GM10266 (cell line): ENCODE measurements around the gene FBXO7.
A peak's percentile ranks its signal among the peaks of the same experiment; 100 is the strongest.

ENCODE experiments used
- DNase-seq: peaks from one replicate; pipeline ENCODE4 v3.0.0; 2012; ENCODE audit errors: extremely low spot score
- CTCF ChIP-seq: IDR thresholded peaks from 2 replicates; pipeline ENCODE4 v1.5.1; 2012; ENCODE audit warnings: mild to moderate bottlenecking, low read depth; ENCODE audit not compliant: control insufficient read depth, insufficient read depth; ENCODE audit errors: missing control alignments

FBXO7 gene

DNA sequence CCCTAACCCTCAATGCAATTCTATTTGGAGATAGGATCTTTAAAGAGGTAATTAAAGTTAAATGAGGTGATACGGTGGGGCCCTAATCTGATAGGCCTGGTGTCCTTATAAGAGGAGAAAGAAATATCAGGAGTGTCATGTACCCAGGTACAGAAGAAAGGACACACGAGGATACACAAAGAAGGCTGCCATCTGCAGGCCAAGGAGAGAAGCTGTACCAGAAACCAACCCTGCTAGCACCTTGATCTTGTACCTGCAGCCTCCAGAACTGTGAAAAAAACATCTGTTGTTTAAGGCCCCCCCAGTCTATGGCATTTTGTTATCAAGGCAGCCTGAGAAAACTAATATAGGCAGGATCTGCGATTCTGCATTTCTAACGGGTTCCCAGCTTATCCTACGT lies 44.2 kb downstream of the FBXO7 start:
- peak; percentile 40 for TF ChIP-seq CTCF
- DNase-seq = no peak

DNA sequence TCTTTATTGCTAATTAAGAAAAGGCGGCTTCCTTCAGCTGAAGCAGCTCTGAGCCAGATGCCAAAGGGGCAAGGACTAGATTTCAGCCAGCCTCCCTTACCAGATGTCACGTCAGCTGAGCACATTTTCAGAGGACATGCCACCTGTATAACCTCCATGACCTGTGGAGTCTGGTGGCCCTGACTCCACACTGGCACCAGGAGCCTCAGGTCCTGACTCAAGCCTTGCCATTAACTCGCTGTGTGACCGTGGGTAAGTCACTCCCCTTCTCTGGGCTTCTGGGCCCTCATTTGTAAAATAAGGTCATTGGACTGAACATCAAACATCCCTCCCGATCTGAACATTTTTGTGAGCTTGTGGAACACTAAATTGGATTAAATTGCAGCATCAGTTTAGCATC lies 46.0 kb downstream of the FBXO7 start:
- no peak for TF ChIP-seq CTCF
- no peak for DNase-seq

GRCh38 chr22:32522237-32522636 lies 47.6 kb downstream of the FBXO7 start:
- DNase-seq = no peak
- TF ChIP-seq CTCF = no peak

GRCh38 chr22:32527756-32528155 lies 53.1 kb downstream of the FBXO7 start:
- TF ChIP-seq CTCF = no peak
- DNase-seq = no peak

DNA sequence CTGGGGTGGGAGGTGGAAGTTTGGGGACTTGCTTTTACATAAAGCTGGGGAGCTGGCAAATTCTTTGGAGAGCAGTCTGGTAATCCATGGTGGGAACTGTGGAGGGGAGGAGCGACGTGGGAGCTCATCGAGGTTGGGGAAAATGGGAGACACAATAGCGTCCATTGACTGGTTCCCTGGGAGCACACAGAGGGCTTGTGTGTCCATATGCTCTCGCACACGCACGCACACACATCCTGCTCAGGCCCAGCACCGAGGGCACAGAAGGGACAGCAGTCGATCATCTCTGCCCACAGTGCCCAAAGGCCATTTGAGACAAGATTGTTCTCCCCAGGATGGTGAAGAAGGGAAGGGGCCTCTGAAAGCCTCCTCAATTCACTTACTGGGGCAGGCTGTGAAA lies 53.7 kb downstream of the FBXO7 start:
- DNase-seq = no peak
- no peak for TF ChIP-seq CTCF

DNA sequence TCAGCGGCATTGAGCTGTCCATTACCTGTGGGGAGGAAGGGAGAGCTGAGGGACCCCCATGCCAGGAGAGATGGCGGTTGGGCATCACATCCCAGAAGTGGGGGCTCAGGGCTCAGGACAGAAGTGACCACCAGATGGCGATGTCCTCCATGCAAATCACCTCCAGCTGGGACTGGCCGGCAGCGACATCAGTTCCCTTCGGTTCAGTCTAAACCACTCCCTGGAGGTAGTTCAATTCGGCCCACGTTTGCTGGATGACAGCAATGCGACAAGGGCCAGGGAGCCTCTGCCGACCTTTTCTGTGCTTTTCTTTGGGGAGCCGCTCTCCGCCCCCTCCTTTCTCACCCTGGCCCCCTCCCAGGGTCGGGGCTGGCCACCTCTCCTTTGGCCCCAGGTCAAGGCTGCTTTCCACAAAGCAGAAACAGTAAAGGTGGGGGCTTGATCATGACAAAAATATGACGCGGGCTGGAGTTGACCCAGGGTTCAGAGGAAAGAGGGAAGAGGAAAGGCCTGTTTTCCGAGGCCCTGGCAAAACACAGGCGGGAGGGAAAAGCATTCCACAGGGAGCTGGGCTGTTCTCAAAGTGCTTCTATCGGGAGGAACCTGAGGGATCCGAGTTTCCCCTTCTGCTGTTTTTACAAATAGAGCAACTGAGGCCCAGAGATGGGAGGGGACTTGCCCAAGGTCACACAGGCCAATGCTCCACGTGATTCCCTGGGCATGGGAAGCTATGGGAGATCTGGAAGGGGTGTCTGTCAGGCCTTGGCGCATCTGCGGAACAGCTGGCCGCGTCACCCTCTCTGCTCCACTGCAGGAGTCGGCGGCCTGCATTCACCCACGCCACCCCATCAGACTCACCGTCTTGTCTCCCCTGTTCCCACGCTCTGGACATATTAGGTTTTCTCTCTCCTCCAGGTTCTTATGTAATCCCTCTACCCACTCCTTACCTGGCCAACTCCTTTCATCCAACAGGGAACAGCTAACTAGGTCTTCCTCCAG lies 54.7 kb downstream of the FBXO7 start:
- peak; percentile 81 for TF ChIP-seq CTCF
- DNase-seq = peak; percentile 79

DNA sequence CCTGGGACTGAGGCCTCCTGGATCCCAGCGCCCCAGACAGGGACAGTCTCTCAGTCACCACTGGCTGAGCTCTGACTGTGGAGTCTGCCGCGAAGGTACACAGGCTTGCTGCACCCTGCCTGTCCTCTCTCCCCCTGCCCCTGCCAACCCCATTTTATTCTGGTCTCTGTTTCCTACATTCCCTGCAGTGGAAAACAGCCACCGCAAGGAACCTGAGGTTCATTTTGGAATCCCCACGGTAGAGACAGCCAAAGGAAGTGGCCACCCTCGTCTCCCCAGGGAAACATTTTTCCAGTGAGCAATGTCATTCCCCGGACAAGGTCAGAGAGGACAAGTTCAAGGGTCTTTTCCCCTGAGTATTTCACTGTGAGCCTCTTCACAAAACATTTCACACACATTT lies 56.6 kb downstream of the FBXO7 start:
- TF ChIP-seq CTCF = no peak
- no peak for DNase-seq
